ENCODE data around the gene RYR1. TPM values are rescaled to one million over a fixed set of nuclear protein-coding genes. Genes with fewer than 3 reads are reported as not detected.

RYR1 gene
- total and polyA plus RNA-seq, 2 of the 8 experiments (the other 6 are each of a cell fraction or from before 2014, with no cell fraction given) = 5.8 to 11.8 TPM

GRCh38 chr19:38508507-38508906, 75.0 kb downstream of the RYR1 start:
- ChIA-PET POLR2A (ENCODE audit: partially characterized antibody) (no interaction called here), CTCF (ENCODE audit: partially characterized antibody) (interaction anchor here (0.6 to 1.6 kb wide), 3 partner anchors 106 to 378 kb away, joined by 3 to 6 read pairs (median 5); partner anchors contain the start of gene FAM98C)
- no peaks in the 10 kb centered on the region for H3K79me2 ChIP-seq (ENCODE audit: control insufficient read depth in 1 of 2, insufficient read depth in 2 of 2, low read length in 2 of 2)
- no peak for DNase-seq (ENCODE audit: low read depth in 1 of 2, low spot score in 2 of 2)
- H2AK5ac ChIP-seq (ENCODE audit: low read depth, low read length) = no peak overlapping the region
- H3K4me1 ChIP-seq (replicated peaks in 1 of 4; ENCODE audit: control insufficient read depth in 3 of 4, insufficient read depth in 4 of 4, low read length in 3 of 4) = peaks cover 0 to 12% (median 2%) of the 10 kb centered on the region in 4 experiments; a peak in 3 of 7 replicates
- H2AFZ ChIP-seq (ENCODE audit: low read length) = no peak overlapping the region
- 90% methylated on average over 6 of the region's 6 CpGs; no CpG with 5 or more reads in 1 of the 2 experiments for WGBS, 2 experiments (ENCODE audit: extremely low coverage in 1 of 2, insufficient coverage in 1 of 2, insufficient read length in 1 of 2, insufficient replicate concordance in 2 of 2, low coverage in 1 of 2, low lambda C conversion rate in 2 of 2, missing lambda C conversion rate in 1 of 2)
- no peak overlapping the region for H4K8ac ChIP-seq (ENCODE audit: extremely low read depth, insufficient read depth, low read length)
- no peaks in the 10 kb centered on the region for H3K27me3 ChIP-seq (replicated peaks in 1 of 4; ENCODE audit: control insufficient read depth in 3 of 4, extremely low read depth in 1 of 4, insufficient read depth in 3 of 4, low read length in 3 of 4)
- H3K36me3 ChIP-seq (ENCODE audit: control insufficient read depth in 2 of 4, insufficient read depth in 4 of 4, low read length in 3 of 4) = peaks cover 5 to 17% (median 9%) of the 10 kb centered on the region in 4 experiments; a peak in 7 of 8 replicates
- H3K9ac ChIP-seq (replicated peaks in 1 of 4; ENCODE audit: extremely low read depth in 1 of 4, low read depth in 3 of 4, low read length in 3 of 4) = no peak overlapping the region
- H4K91ac ChIP-seq (replicated peaks; ENCODE audit: insufficient read length, low read length) = no peak overlapping the region
- TF ChIP-seq NRF1 (IDR thresholded peaks at IDR 0.05; ENCODE audit: low read depth, low read length) (no peak), MAFK (IDR thresholded peaks at IDR 0.05; ENCODE audit: low read depth, low read length) (no peak), TCF12 (IDR thresholded peaks at IDR 0.05; ENCODE audit: low read depth, low read length) (no peak), CBX5 (IDR thresholded peaks at IDR 0.05; ENCODE audit: low read depth, low read length) (no peak), YY1 (IDR thresholded peaks at IDR 0.05; ENCODE audit: low read depth, low read length) (no peak)
- no peaks in the 10 kb centered on the region for H3K9me3 ChIP-seq (ENCODE audit: insufficient read depth in 2 of 2, low read depth in 1 of 2, low read length in 1 of 2)
- no peaks in the 10 kb centered on the region for H3K23me2 ChIP-seq (ENCODE audit: low read depth, low read length)
- no peak for FAIRE-seq
- no peak overlapping the region for H2BK20ac ChIP-seq (ENCODE audit: low read length)
- H2BK15ac ChIP-seq (ENCODE audit: low read length) = no peak overlapping the region
- H3K4me3 ChIP-seq (ENCODE audit: extremely low read depth in 1 of 4, insufficient read depth in 2 of 4, low read depth in 3 of 4, low read length in 4 of 4) = no peak overlapping the region
- H3K18ac ChIP-seq (ENCODE audit: extremely low read depth, low read length) = no peak overlapping the region
- no peak overlapping the region for H3K4ac ChIP-seq (replicated peaks; ENCODE audit: insufficient read length, low read depth, low read length)
- H3K14ac ChIP-seq (ENCODE audit: insufficient read length) = no peak overlapping the region
- no peak overlapping the region for H3K27ac ChIP-seq (ENCODE audit: low read depth, low read length)
- H3K56ac ChIP-seq (replicated peaks; ENCODE audit: insufficient read length, low read depth, low read length) = no peak overlapping the region
- H4K20me1 ChIP-seq (replicated peaks in 1 of 2; ENCODE audit: control insufficient read depth in 1 of 2, insufficient read depth in 2 of 2, low read length in 2 of 2) = no peaks in the 10 kb centered on the region
- H2BK120ac ChIP-seq (replicated peaks; ENCODE audit: low read depth, low read length) = no peak overlapping the region
- H3K23ac ChIP-seq (ENCODE audit: insufficient read length) = no peak overlapping the region
- no peak overlapping the region for H2BK12ac ChIP-seq (ENCODE audit: low read depth, low read length)
- H3K4me2 ChIP-seq (ENCODE audit: insufficient read depth in 1 of 2, low read depth in 2 of 2, low read length in 2 of 2) = no peak overlapping the region
- H4K5ac ChIP-seq (ENCODE audit: insufficient read length, low read depth, low read length) = no peak overlapping the region
- no peak overlapping the region for H2BK5ac ChIP-seq (ENCODE audit: low read depth, low read length)
- H3K79me1 ChIP-seq (ENCODE audit: low read depth, low read length) = no peaks in the 10 kb centered on the region
